Body of pancreas (tissue), 4 donors: ENCODE results near the gene NRBP1. TPM values are rescaled to one million over a fixed set of nuclear protein-coding genes. Genes with fewer than 3 reads are reported as not detected.
A peak's percentile ranks its signal among the peaks of the same experiment; 100 is the strongest.

Experiments
- ATAC-seq: fragments of 150-250 bp; one replicate; pipeline ENCODE4 v1.9.1; 2016
- DNase-seq, 4 donors: peaks; one replicate each; pipeline ENCODE4 v3.0.0-alpha.2; 2019
- H3K27ac ChIP-seq, 4 donors: fragments of 200-600 bp; sonication (generic); 1 replicate in 3 of 4; 2 replicates in 1 of 4; pipeline versions ENCODE4 v1.5.1 to v1.6.1; 2016 to 2019; ENCODE audit warnings: mild to moderate bottlenecking in 1 of 4, mixed read lengths in 1 of 4, moderate library complexity in 1 of 4
- H3K27me3 ChIP-seq, 2 donors: fragments of 200-600 bp; sonication (generic); one replicate each; pipeline ENCODE4 v1.6.0; 2016; ENCODE audit warnings: mild to moderate bottlenecking in 1 of 2
- H3K36me3 ChIP-seq, 2 donors: fragments of 200-600 bp; sonication (generic); replicated peaks in 1 of 2; 2 replicates each; pipeline ENCODE4 v1.5.1; 2016; ENCODE audit warnings: low read depth in 2 of 2; ENCODE audit not compliant: insufficient read depth in 1 of 2
- H3K4me1 ChIP-seq: fragments of 200-600 bp; sonication (generic); one replicate; pipeline ENCODE4 v1.6.0; 2016
- H3K4me3 ChIP-seq, 2 donors: fragments of 200-600 bp; sonication (generic); 1 replicate in 1 of 2; 2 replicates in 1 of 2; pipeline ENCODE4 v1.5.1; 2016 to 2019
- H3K9me3 ChIP-seq, 3 donors: fragments of 200-600 bp; sonication (generic); 1 replicate in 2 of 3; 2 replicates in 1 of 3; pipeline ENCODE4 v1.5.1; 2016
- POLR2A ChIP-seq, 3 donors: fragments of 450-650 bp; IDR thresholded peaks; one replicate each; pipeline ENCODE4 v1.6.1; 2016; ENCODE audit warnings: antibody characterized with exemption in 3 of 3, mild to moderate bottlenecking in 2 of 3
- WGBS, 2 donors: methylation state at CpG; one replicate each; pipeline ENCODE4 v1.1.5; 2017; 5-methylcytosine and 5-hydroxymethylcytosine counted together
- intact Hi-C: fragments of 100-400 bp; cut with DNase I; formaldehyde crosslinking; loops from one replicate; pipeline ENCODE4 v1.15.1; 2023
- total RNA-seq, 2 donors: library from RNA; depleted of rRNA; stranded (reverse); fragments of >200 nt; gene quantifications; one replicate each; pipeline ENCODE4 v1.1.0, GENCODE V29; 2016
- TF ChIP-seq, protein P1 (sequence below), 7 experiments: fragments of 450-650 bp in 4 of 7; fragments of 200-600 bp in 3 of 7; sonication (generic) in 3 of 7; IDR thresholded peaks; one replicate each; pipeline ENCODE4 v1.5.1; 2016 to 2019; ENCODE audit warnings: antibody characterized with exemption in 7 of 7

The NRBP1 gene
- total RNA-seq, 2 donors from 2014 or later: 34.2 to 36.6 TPM

DNA sequence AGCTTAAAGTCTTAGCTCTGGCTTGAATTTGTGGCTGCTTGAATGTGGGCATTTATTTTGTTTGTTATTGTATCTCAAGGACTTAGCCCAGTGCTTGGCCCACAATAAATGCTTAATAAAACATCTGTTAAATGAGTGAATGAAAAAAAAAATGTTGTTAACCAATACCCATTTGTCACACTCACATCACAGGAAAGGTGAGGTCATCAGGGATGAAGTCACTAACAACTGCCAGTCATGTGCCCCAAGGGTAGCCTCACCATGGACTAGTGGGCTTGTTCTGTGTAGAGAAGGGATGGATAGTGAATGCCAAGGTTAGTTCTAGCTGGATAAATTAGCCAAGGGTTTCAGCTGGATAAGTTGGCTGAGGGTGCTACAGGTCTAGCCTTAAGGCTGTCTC, 3.0 kb downstream of the NRBP1 start:
- ATAC-seq (no peak), DNase-seq (peak in 2 of 4 donors; percentile 24 to 31)
- intact Hi-C loops: no loop called here
- Histone ChIP-seq H3K4me1 (peaks cover 40% of the 10 kb centered on the region), H3K4me3 (no peak overlapping the region), H3K36me3 (peaks cover 18 to 21% of the 10 kb centered on the region in 2 donors), H3K27me3 (no peaks in the 10 kb centered on the region), H3K9me3 (no peaks in the 10 kb centered on the region), H3K27ac (no peak overlapping the region)
- TF ChIP-seq, protein P1, sequence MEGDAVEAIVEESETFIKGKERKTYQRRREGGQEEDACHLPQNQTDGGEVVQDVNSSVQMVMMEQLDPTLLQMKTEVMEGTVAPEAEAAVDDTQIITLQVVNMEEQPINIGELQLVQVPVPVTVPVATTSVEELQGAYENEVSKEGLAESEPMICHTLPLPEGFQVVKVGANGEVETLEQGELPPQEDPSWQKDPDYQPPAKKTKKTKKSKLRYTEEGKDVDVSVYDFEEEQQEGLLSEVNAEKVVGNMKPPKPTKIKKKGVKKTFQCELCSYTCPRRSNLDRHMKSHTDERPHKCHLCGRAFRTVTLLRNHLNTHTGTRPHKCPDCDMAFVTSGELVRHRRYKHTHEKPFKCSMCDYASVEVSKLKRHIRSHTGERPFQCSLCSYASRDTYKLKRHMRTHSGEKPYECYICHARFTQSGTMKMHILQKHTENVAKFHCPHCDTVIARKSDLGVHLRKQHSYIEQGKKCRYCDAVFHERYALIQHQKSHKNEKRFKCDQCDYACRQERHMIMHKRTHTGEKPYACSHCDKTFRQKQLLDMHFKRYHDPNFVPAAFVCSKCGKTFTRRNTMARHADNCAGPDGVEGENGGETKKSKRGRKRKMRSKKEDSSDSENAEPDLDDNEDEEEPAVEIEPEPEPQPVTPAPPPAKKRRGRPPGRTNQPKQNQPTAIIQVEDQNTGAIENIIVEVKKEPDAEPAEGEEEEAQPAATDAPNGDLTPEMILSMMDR (IDR thresholded peaks at IDR 0.05): no peak
- TF ChIP-seq POLR2A (IDR thresholded peaks at IDR 0.05): no peak

- Histone ChIP-seq H3K9me3 (no peaks in the 10 kb centered on the region), H3K27me3 (no peaks in the 10 kb centered on the region), H3K27ac (no peak overlapping the region), H3K36me3 (peaks cover 21 to 46% of the 10 kb centered on the region in 2 donors), H3K4me3 (no peak overlapping the region), H3K4me1 (peaks cover 21% of the 10 kb centered on the region)
- ATAC-seq (no peak), DNase-seq (no peak)
- TF ChIP-seq POLR2A (IDR thresholded peaks at IDR 0.05): no peak
- TF ChIP-seq, protein P1 (IDR thresholded peaks at IDR 0.05): no peak
- intact Hi-C loops: no loop called here
- 90 to 94% methylated on average over 6 of the region's 6 CpGs for WGBS, 2 donors
These were observed 7.2 kb downstream of the NRBP1 start for GRCh38 chr2:27435628-27436027.

GRCh38 chr2:27441226-27441926, 12.9 kb downstream of the NRBP1 start:
- ATAC-seq (no peak), DNase-seq (no peak)
- Histone ChIP-seq H3K4me1 (peaks cover 31% of the 10 kb centered on the region), H3K36me3 (peaks cover 7 to 39% of the 10 kb centered on the region in 2 donors), H3K27ac (peak overlapping the region in 2 of 4 donors; percentile 85), H3K9me3 (no peaks in the 10 kb centered on the region), H3K27me3 (no peaks in the 10 kb centered on the region), H3K4me3 (no peak overlapping the region)
- 80 to 83% methylated on average over 10 of the region's 10 CpGs for WGBS, 2 donors
- TF ChIP-seq, protein P1 (IDR thresholded peaks at IDR 0.05): no peak
- no peak for TF ChIP-seq POLR2A (IDR thresholded peaks at IDR 0.05)
- intact Hi-C loops: no loop called here

- Histone ChIP-seq H3K4me1 (peaks cover 32% of the 10 kb centered on the region), H3K36me3 (peaks cover 7 to 32% of the 10 kb centered on the region in 2 donors), H3K4me3 (peak within 1 kb of the TSS; percentile 28 to 44), H3K27me3 (no peaks in the 10 kb centered on the region), H3K27ac (peak within 1 kb of the TSS; percentile 61 to 85 (median 80)), H3K9me3 (no peaks in the 10 kb centered on the region)
- intact Hi-C loops: no loop called here
- ATAC-seq (peak; percentile 93), DNase-seq (peak; percentile 87 to 91 (median 88))
- 16 to 41% methylated on average over 20 to 62 of the region's 80 CpGs for WGBS, 2 donors
- TF ChIP-seq POLR2A (IDR thresholded peaks at IDR 0.05): peak; percentile 29 to 64 (median 58)
- TF ChIP-seq, protein P1 (IDR thresholded peaks at IDR 0.05): peak; percentile 52 to 66 (median 63)
These were observed 13.8 kb downstream of the NRBP1 start, which contains the start of gene KRTCAP3 for GRCh38 chr2:27441958-27442919. Gene KRTCAP3, plus strand, starts transcription at chr2:27442381. Its CDS starts 32 bp downstream, at chr2:27442413.
